Suppressor macrophage (primary cell): Measurements from ENCODE around the gene LRFN2.

Experiments
- DNase-seq, 4 experiments: peaks; one replicate each; pipeline ENCODE4 v3.0.0-alpha.2; 2020 to 2022

LRFN2 gene

DNA sequence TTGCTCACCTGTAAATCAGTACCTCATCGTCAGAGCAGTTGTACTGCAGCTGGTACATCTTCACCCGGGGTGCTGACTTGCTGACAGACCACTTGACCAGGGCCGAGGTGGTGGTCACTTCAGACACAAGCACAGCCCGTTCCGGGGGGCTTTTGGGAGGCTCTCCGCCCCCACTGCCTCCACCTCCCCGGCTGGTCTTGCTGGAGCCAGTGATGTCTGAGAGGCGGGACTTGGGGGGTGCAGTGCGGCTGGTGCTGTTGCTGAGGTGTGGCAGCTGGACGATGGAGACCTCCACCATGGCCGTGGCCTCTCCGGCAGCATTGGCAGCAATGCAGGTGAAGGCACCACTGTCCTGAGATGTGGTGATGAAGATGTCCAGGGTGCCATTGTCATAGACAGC, 155.5 kb downstream of the LRFN2 start:
- DNase-seq = no peak

GRCh38 chr6:40427196-40427595, 160.0 kb downstream of the LRFN2 start:
- no peak for DNase-seq

DNA sequence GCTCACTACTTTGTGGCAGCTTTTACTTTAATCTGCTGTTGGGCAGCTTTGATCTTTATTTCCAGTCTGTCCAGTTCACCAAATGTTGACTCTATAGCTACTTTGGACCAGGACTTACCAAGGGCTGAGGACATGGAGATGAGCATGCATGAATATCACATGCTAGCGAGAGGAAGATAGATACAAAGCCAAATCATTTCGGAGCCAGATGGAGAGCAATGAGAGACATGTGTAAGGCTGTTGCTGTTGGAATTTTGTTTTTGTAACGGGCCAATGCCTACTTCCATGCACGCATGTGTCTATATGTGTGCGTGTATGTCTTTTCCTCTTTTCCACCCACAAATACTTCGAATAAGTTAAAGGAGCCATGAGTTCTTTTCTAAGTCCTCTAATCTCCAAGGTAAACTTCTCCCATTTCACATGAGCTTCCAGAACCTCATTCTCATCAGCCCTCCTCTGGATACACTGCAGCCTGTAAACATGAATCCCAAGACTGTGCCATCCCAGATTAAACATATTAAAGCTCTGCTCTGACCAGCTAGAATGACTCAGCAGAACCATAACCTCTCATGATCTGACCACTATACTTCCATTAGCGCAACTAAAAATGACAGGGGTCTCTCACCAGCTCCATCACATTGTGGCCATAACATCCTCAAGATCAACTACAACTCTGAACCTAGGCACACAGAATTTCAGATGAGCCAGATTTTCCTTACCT, 160.7 kb downstream of the LRFN2 start:
- no peak for DNase-seq

DNA sequence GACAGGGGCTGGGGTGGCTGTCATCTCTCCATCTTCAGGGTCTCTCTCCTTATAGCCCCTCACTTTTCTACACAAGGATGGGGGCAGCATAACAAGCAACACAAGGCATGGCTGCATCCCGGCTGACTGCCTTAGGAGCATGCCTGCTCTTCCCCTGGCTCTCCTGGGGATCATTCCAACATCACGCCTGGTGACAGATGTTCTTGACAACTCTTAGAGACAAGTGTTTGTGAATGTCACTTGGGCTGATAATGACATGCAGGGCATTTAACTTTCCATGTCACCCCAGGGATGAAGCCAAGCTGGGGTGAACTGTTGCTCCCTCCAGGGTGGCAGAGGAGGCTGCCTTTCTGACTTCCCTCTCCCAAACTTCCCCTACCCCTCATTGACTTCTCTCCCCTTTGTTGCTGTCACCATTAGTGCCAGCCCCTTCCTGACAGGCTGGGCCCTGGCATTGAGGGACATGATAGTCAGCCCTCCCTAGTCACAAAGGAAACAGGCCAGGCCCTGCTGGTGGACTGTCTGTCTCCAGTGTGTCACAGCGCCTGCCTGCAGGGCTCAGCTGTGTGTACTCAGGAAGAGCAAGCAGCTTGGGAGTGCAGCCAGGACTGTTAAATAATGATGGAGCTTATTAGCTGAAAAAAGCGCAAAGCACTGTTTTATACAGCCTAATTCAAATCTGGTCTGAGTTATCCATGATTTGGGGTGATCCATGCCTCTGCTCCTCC, 161.8 kb downstream of the LRFN2 start:
- no peak for DNase-seq

DNA sequence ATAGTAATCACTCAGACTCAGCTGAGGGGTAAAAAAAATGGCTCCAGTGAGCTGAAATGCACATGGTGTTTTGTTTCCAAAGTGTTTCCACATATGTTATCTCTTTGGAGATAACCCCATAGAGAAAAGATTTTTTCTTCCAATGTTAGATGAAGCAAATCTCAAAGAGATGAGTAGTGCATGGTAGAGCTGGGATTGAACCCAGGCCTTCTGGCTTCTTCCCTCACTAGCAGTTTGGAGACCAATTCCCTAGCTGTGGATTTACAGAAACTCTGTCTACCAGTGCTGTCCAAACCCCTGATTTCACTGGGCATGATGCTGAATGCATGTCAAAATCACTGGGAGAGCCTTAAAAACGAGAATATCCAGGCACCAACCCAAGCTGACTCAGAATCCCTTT, 165.1 kb downstream of the LRFN2 start:
- DNase-seq = no peak

GRCh38 chr6:40419946-40420728, 167.0 kb downstream of the LRFN2 start:
- DNase-seq = no peak

- no peak for DNase-seq
Observed at GRCh38 chr6:40419377-40419776, 167.8 kb downstream of the LRFN2 start.

- DNase-seq = no peak
Observed at GRCh38 chr6:40417031-40417430, 170.1 kb downstream of the LRFN2 start.

DNA sequence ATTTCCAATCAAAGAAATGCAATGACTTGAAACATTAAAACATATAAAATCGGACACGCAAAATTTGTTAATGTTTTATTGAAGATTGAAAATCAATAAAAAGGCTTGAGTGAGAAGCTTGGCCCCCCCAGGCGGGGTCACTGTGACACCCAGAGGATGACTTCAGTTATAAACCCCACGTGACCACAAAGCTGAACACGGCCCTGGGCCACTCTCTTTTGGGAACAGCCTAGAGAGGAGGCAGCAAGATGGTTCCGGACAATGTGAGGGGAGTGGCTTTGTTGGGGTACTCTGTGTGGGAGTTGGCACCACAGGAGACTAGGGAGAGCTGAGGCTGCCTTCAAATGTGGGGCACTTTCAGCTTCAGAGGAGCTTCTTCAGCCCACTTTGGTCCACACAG, 172.5 kb downstream of the LRFN2 start:
- DNase-seq = no peak

- no peak for DNase-seq
Observed at GRCh38 chr6:40413239-40413638, 173.9 kb downstream of the LRFN2 start.

DNA sequence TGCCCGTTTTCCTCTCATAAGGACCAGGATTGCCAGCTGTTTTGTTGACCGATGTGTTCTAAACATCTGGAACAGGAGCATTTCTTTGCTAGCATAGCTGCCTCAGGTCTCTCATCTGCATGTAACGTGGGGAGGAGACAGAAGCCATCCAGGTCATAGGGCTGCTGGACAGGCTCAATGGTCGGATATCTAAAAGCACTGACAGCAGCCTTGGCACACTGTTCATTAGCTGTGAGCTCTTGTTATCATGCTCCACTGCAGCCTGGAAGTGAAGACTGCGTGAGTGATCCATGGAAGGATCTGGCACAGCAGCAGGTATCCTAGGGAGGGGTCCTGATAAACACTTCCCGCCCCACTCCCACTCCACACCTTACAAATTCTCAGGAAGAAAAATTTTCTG, 175.3 kb downstream of the LRFN2 start:
- no peak for DNase-seq

GRCh38 chr6:40410821-40411220, 176.3 kb downstream of the LRFN2 start:
- DNase-seq = no peak

DNA sequence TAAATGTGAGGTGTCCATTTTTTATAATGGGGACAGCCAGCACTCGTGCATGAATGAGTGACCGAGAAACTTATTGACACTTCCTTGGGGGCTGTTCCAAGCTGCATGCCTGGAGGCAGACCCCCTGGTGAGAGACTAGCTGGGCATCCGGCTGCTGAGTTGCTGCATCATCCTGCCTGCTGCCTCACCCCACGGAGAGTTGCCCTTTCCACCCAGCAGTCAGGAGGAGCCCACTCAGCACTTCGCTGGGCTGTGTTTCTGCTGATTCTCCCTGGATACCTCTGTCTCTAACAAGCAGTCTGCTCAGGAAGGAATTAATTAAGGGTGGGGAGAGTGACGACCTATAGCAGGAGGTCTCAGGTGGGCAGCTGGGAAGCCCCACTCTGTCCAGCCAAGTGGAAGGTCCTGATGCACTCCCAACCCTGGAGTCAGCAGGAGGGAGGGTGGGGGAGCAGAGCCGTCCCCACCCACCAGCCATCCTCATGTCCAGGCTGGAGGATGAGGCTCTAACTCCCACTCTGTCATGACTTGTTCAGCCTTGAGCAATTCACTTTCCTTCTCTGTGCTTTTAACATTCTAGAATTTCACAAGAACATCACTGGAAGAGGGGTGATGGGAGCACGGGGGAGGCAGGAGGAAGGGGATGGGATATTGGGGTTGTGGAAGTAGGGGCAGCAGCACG, 177.3 kb downstream of the LRFN2 start:
- DNase-seq = no peak

- DNase-seq = no peak
Observed at GRCh38 chr6:40408786-40409542, 178.2 kb downstream of the LRFN2 start.

- no peak for DNase-seq
Observed at GRCh38 chr6:40407239-40407638, 179.9 kb downstream of the LRFN2 start.

GRCh38 chr6:40406175-40406574, 181.0 kb downstream of the LRFN2 start:
- no peak for DNase-seq

DNA sequence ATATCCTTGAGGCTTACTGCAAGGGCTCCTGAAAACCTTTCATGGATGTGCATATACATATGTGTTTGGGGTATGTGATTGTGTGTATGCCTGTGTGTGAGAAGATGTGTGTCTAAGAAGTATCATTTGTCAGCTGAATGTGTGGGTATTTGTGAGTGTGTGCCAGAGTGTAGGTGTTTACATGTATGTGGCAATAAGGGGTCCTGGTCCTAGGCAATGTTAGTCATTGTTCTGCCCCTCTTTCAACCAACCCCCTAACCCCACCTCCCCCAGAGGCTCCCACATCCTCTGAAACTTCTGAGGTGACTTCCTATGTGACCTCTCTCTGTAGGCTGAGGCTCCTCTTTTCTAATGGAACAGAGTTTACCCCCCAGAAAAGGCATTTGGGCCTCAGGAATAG, 186.4 kb downstream of the LRFN2 start:
- no peak for DNase-seq

- no peak for DNase-seq
Observed at GRCh38 chr6:40399888-40400457, 187.2 kb downstream of the LRFN2 start.

DNA sequence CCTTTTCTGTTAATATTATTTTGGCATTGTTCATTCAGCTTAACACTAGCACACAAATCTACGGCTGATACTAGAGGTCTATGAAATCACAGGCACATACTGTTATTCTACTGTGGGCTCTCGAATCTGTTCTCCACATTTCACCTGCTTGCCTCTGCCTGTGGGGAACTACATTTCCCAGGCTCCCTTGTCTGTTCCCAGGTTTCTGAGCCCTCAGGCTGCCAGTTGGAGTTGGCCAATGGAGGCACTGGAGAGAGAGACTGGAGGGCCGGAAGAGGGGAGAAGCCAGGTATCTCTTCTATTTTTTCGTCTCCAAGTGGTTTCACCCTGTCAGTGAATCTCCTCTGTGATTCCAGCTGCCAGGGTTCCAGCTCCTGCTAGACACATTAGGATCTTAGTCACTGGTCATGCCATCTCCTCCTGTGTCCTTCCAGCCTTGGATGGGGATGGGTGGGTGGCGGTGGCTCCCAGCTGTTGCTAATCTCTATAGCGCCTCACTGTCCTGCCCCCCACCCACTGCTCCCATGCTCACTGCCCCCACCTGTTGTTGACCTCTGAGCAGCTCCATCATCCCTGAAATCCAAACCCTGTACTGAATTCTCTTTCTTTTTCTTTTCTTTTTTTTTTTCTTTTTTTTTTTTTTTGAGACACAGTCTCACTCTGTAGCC, 188.2 kb downstream of the LRFN2 start:
- no peak for DNase-seq

- no peak for DNase-seq
Observed at GRCh38 chr6:40398034-40398691, 189.0 kb downstream of the LRFN2 start.
